HG03521 (cell line): ENCODE data around the gene AIF1.

Experiments
- ATAC-seq: cut with Tn5 transposase; IDR thresholded peaks from one replicate; pipeline ENCODE4 v1.9.1; 2021; ENCODE audit warnings: mild to moderate bottlenecking, moderate library complexity; ENCODE audit not compliant: unreplicated experiment

The AIF1 gene

DNA sequence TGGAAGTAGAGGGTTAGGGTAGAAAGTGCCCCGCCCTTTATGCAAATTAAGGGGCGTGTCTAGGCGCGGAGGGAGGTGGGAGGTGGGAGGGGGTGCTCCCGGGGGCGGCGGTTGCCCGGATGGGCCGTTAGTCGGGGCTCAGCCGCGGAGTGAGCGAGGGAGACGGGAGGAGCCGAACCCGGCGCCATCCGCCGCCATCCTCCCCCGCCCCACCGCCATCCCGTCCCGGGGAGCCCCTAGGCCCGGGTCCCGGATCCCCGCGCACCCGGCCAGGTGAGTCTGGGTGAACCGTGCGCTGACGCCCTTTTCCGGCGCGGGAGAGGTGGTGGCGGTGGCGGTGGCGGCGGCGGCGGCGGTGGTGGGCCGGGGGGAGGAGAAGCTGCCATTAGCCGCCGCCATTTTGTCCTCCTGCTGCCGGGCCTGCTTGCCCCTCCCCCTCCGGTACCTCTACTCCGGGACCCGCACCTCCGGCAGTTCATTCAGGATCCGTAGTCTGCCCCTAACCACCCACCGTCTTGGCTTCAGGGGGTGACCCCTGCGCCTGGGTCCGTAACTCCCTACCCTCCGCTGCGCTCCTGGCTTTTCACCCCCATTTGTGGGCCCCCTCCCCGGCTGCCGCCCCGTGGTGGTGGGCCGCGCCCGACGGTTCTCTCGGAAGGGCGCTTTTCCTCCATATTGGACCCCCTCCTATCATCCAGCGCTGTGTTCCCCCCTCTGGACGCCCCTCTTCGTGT is 5.7 kb downstream of the AIF1 start, which contains the start of gene PRRC2A:
Gene PRRC2A, plus strand, starts transcription at position 130 of the 734 bp plus-strand sequence. CDS start 2,075 bp downstream, outside the sequence.
- peak; percentile 49 for ATAC-seq

DNA sequence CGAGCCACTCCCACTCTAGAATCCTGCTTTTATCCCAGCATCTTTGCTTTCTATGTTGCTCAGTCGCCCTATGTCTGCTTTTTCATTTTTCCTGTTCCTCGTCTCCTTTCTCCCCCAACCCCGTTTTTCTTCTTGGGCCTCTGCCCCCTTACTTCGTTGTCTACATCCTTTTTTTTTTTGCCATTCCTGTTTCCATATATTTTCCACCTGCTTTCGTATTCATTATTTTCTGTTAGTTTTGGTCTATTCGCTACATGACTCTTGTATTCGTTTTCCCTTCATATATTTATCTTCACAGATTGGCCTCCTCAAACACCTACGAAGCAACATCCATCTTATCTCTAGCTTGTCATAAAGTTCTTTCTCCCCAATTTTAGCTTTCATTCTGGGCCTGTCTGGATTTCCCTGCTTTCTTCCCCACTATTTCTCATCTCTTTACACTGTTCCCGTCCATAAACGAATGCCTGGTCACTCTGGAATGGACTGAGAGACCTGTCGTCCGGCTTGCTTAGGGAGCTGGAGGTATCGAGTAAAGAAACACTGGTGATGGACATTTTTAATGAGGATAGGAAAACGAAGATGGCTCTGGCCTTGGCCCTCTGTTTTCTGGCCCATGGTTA is 6.4 kb downstream of the AIF1 start:
- no peak for ATAC-seq

DNA sequence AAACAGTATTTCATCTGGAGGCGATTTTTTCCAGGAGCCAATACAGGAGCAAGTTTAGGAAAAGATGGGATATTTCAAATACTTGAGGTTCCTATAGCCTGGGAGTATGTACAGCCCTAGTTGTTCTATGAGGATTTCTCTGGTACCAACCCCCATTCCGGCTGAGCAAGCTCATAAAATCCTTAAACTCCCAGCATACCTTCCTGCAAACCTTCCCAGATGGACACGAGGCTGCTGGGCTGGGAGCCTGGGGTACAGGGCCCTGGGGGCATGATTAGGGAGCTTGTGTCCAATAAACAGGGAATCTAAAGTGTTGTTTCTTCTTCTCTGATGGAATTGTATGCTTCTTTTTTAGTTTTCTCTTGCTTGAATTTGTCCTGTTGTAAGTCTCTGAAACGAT is 7.0 kb downstream of the AIF1 start:
- no peak for ATAC-seq

DNA sequence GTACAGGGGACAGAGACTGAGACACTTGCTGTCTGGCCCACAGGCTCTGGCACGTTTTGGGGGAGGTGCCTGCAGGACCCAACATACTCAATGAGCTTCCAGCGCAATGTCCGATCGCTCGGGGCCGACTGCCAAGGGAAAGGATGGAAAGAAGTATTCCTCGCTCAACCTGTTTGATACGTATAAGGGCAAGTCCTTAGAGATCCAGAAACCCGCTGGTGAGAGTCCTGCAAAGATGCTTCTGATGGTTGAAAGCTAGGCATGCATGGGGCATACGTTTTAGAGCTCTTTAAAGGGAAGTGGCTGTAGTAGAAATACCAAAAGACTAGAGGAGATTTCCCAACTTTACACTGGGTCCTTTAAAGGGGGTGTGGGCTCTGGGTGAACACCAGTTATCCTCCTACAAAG is 7.7 kb downstream of the AIF1 start:
- ATAC-seq, result no peak

DNA sequence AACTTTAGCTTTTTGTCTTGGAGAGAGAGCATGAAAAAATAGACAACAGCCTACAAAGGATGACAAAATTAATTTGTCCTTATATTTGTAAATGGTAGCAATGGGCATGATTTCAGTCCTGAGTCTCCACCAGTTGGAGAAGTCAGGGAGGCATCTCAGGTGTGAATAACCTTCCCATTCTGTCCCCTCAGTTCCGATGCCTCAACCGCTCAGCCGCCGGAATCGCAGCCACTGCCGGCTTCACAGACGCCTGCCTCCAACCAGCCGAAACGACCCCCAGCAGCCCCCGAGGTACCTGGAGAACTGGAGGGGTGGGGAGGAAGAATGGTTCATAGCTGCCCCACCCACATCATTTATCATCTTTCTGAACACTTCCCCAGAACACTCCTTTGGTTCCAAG is 9.0 kb downstream of the AIF1 start:
- ATAC-seq, result no peak

DNA sequence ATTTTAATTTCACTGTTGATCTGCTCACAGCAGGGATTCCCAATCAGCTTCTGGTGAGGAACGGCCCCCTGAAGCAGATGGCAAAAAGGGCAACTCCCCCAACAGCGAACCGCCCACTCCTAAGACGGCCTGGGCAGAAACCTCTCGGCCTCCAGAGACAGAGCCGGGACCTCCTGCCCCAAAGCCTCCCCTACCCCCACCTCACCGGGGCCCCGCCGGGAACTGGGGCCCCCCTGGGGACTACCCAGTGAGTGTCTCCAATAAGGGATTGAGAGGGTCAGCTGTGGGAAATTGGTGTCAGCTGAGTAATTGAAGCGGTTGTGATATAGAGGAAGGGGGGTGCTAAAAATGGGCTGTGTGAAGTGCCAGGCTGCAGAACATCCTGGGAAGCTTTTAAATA is 11.9 kb downstream of the AIF1 start:
- no peak for ATAC-seq

DNA sequence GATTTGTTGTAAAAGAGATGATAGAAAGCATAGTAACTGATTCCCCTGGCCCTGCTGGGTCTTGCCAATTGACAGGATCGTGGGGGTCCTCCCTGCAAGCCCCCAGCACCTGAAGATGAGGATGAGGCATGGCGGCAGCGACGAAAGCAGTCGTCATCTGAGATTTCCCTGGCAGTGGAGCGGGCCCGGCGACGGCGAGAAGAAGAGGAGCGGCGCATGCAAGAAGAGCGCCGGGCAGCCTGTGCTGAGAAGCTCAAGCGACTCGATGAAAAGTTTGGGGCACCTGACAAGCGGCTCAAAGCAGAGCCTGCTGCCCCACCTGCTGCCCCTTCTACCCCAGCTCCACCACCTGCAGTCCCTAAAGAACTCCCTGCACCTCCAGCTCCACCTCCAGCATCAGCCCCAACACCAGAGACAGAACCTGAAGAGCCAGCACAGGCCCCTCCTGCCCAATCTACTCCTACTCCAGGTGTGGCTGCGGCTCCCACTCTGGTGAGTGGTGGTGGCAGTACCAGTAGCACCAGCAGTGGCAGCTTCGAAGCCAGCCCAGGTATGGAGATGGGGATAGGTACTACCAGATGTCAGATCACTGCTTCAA is 12.8 kb downstream of the AIF1 start:
- no peak for ATAC-seq

DNA sequence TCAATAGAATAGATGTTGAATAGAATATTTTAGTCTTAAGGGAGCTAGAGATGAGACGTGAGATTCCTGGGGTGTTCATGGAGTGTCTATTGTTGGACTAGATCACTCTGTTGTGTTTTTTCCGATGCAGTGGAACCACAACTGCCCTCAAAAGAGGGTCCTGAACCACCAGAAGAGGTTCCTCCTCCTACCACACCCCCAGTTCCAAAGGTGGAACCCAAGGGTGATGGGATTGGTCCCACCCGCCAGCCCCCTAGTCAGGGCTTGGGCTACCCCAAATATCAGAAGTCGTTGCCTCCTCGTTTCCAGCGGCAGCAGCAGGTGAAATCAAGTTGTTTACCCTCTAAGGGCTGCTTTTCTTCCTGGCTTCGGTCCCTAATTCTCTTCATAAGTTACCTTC is 14.0 kb downstream of the AIF1 start:
- ATAC-seq, result no peak

DNA sequence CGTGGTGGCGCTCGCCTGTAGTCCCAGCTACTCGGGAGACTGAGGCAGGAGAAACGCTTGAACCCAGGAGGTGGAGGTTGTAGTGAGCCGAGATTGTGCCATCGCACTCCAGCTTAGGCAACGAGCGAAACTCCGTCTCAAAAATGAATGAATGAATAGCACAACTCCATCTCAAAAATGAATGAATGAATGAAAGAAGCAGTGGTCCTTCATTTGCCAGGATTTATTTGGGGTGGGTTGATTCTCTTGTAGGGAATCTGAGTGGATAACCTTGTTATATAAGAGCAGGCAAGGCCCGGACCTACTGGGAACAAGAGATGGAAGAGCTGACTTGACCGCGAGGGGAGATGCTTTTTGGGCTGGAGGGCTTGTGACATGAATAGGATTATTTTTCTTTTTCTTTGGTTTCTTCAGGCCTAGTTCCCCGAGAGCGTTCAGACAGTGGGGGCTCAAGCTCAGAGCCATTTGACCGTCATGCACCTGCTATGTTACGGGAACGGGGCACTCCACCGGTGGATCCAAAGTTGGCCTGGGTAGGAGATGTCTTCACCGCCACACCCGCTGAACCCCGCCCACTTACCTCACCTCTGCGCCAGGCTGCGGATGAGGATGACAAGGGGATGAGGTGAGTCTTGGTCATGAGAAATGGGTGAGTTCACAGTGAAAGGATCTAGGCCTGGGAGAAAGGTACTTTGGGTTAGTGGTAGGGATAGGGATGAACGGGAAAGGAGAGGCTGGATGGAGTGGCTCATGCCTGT is 15.3 kb downstream of the AIF1 start:
- ATAC-seq, result no peak

DNA sequence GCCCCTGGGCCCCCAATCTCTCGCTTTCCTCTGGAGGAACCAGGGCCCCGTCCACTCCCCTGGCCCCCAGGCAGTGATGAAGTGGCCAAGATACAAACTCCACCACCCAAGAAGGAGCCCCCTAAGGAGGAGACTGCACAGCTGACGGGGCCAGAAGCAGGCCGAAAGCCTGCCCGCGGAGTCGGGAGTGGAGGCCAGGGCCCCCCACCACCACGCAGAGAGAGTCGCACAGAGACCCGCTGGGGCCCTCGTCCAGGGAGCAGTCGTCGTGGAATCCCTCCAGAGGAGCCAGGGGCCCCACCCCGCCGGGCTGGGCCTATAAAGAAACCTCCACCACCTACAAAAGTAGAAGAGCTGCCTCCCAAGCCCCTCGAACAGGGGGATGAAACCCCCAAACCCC is 16.2 kb downstream of the AIF1 start:
- ATAC-seq, result no peak

DNA sequence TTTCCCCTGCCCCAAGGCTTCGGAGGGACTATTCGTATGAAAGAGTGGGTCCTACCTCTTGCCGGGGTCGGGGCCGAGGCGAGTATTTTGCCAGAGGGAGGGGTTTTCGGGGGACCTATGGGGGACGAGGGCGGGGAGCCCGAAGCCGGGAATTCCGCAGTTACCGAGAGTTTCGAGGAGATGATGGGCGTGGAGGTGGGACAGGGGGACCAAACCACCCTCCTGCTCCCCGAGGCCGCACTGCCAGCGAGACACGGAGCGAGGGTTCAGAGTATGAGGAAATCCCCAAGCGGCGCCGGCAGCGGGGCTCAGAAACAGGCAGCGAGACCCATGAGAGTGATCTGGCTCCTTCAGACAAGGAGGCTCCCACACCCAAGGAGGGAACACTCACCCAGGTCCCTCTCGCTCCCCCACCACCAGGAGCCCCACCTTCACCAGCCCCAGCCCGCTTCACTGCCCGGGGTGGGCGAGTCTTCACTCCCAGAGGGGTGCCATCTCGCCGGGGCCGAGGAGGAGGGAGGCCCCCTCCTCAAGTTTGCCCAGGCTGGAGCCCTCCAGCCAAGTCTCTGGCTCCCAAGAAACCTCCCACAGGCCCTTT is 16.7 kb downstream of the AIF1 start:
- no peak for ATAC-seq

DNA sequence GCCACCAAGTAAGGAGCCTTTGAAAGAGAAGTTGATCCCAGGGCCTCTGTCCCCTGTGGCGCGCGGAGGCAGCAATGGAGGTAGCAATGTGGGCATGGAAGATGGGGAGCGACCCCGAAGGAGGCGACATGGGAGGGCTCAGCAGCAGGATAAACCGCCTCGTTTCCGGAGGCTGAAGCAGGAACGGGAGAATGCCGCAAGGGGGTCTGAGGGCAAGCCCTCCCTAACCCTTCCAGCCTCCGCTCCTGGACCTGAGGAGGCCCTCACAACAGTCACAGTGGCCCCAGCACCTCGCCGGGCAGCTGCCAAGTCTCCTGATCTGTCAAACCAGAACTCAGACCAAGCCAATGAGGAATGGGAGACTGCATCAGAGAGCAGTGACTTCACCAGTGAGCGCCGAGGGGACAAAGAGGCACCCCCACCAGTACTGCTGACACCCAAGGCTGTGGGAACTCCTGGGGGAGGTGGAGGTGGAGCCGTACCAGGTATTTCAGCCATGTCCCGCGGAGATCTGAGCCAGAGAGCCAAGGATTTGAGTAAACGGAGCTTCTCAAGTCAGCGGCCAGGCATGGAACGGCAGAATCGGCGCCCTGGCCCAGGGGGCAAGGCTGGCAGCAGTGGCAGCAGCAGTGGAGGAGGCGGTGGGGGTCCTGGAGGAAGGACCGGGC is 17.4 kb downstream of the AIF1 start:
- no peak for ATAC-seq

DNA sequence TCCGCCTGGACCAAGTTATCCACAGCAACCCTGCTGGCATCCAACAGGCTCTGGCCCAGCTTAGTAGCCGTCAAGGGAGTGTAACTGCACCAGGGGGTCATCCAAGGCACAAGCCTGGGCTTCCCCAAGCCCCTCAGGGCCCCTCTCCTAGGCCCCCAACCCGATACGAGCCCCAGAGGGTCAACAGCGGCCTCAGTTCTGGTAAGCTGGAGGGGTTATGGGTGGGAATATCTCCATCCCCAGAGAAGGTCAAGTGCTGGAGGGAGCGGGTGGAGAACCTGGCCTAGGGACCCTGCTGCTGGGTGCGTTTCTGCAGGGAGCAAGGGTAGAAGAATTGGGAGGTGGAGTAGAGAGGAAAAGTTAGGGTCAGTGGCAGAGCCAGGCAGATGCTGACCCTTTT is 18.4 kb downstream of the AIF1 start:
- ATAC-seq, result no peak

DNA sequence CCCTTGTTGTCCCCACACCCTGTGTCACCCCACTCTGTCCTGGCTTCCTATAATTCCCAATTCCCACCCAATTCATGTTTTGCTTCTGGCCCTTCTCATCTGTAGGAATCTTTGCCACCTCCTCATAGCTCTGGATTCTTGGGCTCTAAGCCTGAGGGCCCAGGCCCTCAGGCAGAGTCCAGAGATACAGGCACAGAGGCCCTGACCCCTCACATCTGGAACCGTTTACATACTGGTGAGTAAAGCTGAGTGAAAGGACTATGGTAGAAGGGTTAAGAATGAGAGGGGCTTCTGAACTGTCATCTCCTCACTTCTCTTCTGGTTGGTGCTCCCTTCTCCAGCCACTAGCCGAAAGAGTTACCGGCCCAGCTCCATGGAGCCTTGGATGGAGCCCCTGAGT is 19.1 kb downstream of the AIF1 start:
- ATAC-seq, result no peak

DNA sequence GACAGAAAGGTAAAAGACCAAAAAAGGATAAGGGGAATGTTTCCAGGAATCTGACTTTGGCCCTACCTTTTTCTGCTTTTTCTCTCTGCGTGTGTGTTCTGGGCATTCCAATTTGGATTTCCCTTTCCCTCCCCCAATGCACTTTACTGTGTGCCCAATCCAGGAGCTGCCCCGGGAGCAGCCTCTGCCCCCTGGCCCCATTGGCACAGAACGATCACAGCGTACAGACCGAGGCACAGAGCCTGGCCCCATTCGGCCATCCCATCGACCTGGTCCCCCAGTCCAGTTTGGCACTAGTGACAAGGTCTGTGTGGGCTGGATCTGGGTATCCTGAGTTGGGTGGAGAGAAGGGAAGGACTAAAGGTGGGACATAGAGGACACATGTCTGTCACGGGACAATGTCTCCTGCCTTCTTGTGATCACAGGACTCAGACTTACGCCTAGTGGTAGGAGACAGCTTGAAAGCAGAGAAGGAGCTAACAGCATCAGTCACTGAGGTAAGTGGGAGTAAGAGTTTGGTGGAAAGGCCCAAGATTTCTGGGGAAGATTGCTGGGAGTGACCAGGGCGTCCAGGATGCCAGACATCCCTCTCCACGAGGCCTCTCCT is 20.0 kb downstream of the AIF1 start:
- ATAC-seq, result no peak

DNA sequence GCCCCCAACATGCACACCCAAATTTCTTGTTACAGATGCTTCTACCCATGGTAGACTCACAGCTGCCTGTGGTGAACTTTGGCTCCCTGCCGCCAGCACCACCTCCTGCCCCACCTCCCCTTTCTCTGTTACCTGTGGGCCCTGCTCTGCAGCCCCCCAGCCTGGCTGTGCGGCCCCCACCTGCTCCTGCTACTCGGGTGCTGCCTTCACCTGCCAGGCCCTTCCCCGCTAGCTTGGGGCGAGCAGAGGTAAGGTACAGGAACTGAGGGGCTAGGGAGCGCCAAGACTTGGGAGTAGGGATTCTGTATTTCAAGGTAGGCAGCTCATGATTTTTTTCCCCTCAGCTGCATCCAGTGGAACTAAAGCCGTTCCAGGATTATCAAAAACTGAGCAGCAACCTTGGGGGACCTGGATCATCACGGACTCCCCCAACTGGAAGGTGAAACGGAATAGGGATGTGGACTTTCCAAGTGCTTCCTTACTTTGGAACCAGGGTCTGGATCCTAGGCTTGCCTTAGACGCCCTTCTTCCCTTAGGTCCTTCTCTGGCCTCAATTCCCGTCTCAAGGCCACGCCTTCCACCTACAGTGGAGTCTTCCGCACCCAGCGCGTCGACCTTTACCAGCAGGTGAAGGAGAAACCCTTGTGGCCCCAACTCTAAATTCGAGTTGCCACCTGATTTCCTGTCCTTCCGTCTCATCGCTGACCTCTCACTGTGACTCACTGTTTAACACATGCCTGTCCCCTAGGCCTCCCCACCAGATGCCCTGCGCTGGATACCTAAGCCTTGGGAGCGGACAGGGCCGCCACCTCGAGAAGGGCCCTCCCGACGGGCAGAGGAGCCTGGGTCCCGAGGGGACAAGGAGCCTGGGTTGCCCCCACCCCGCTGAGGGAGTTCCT is 21.9 kb downstream of the AIF1 start:
- ATAC-seq, result no peak

DNA sequence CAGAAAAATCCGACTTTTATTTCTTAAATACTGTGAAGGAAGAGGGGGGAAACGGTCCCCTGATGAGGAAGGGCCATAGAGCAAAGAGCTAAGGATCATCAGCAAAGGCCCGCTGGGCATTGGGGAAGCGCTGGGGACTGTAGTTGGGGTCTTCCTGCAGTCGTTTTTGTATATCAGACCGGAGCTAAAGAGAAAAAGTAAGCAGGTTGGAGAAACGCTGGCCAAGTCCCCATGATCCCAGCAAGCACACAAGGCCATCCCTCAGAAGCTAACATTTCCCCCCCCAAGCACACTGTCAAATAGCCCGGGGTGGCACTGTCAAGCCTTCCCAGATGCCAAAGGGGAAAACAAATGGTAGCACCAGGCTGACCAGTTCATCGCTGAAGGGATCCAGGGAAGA is 24.0 kb downstream of the AIF1 start:
- no peak for ATAC-seq

DNA sequence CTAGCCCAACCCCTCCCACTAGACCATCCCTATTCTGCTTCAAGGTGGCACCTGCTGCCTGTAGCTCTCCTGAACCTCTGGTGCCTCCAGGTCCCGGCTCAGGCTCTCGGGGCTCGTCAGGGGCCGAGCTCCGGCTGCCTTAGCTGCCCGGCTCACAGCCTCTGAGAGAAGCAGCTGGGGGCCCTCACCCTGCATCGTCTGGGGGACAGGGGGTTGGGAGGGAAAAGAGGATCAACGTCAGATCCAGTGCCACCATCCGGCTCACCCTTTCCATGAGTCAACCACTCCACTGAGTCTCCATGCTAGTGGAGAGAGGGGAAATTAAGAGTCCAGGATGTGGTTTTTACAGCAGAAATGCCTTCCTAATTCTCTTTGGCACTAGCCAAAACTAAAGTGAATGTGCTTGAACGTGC is 24.4 kb downstream of the AIF1 start:
- no peak for ATAC-seq

DNA sequence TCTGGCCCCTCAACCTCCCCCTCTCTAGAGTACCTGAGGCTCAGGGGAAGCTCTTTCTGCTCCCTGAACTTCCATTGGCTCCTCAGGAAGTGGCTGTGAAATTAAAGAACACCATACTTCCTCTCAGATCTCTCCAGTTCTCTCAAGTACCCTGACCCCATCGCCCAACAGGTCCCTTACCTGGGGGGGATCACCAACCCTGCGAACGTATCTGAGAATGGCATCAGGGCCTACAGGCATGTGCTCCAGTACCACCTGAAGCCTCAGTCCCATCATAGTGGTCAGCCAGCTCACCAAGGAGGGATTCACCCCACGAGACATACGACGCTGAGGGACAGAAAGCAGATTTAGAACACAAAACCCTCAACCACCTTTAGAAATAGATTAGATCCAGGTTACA is 25.6 kb downstream of the AIF1 start:
- ATAC-seq, result no peak
